GM10248 (cell line): ENCODE results near the gene MOB3B.

Source experiments
- CTCF ChIA-PET: fragments of 300-600 bp; sonication (Branson Sonifier 250); formaldehyde crosslinking; extraction: SDS; loops from one replicate; lab custom pipeline; 2021; ENCODE audit warnings: antibody characterized with exemption; lab: Yijun Ruan, JAX
- POLR2A ChIA-PET: fragments of 350-650 bp; sonication (Branson Sonifier 250); formaldehyde crosslinking; extraction: SDS; loops from one replicate; lab custom pipeline; 2020; ENCODE audit warnings: antibody characterized with exemption; lab: Yijun Ruan, JAX
- DNase-seq: peaks from one replicate; pipeline ENCODE4 v3.0.0; 2012; ENCODE audit errors: extremely low spot score
- CTCF ChIP-seq: IDR thresholded peaks from 2 replicates; pipeline ENCODE4 v1.5.1; 2012; ENCODE audit warnings: mild to moderate bottlenecking, low read depth; ENCODE audit errors: extremely low read depth, missing control alignments, control extremely low read depth

The MOB3B gene

DNA sequence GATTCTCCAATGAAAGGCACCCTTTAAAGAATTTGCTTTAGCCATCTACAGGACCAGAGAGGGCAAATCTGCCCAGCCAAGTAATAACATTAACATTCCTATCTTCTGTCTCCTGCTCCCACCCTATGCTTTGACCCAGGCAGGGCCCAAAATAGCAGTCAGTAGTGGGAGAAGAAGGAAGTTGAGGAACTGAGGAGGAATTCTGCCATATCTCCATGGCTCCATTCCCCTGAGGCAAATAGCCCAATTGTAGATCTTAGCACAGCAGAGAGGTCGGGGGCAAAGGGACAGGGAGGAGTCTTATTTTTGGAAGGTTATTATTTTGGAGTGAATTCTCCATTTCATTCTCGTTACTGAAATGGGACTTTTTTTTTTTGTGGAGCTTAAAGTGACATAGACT, 116.7 kb downstream of the MOB3B start:
- TF ChIP-seq CTCF, result no peak
- DNase-seq, result no peak
- CTCF ChIA-PET, result no interaction called here
- POLR2A ChIA-PET, result no interaction called here

GRCh38 chr9:27412081-27412480, 117.5 kb downstream of the MOB3B start:
- ChIA-PET CTCF (no interaction called here), POLR2A (no interaction called here)
- no peak for DNase-seq
- no peak for TF ChIP-seq CTCF

GRCh38 chr9:27408482-27408881, 121.1 kb downstream of the MOB3B start:
- TF ChIP-seq CTCF, result no peak
- ChIA-PET POLR2A (no interaction called here), CTCF (interaction anchor here (1.1 kb wide), 1 partner anchor 76 kb away, joined by 3 read pairs; no protein-coding TSS in a partner anchor)
- no peak for DNase-seq

DNA sequence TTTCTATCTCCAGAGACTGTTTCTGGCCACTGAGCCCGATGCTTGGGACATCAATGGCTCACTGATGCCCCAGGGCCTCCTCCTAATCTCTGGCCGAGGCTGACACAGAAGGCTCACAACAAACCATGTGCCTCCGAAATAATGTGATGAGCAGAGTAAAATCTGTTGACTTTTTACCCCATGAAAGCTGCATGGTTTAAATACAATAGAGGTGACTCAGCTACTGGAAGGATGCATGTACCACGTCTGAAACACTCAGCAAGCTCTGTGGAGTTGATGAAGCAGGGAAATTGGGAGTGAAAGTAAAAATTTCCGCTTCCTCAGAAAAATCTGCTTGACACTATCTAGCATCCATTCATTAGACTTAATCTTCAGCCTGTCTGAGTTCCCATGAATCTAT, 121.6 kb downstream of the MOB3B start:
- TF ChIP-seq CTCF, result no peak
- ChIA-PET POLR2A (no interaction called here), CTCF (no interaction called here)
- DNase-seq, result no peak

- no peak for DNase-seq
- CTCF ChIA-PET, result interaction anchor here (0.8 kb wide), 1 partner anchor 14 kb away, joined by 3 read pairs; no protein-coding TSS in a partner anchor
- TF ChIP-seq CTCF, result no peak
- POLR2A ChIA-PET, result no interaction called here
Observed at GRCh38 chr9:27407491-27407890, 122.1 kb downstream of the MOB3B start.

DNA sequence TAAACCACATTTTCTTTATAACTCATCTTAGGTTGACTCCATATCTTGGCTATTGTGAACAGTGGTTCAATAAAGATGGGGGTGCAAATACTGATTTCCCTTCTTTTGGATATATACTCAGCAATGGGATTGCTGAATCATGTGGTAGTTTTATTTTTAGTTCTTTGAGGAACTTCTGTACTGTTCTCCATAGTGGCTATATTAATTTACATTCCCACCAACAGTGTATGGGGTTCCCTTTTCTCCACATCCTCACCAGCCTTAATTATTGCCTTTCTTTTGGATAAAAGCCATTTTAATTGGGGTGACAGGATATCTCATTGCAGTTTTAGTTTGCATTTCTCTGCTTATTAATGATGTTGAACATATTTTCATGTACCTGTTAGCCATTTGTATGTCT, 125.0 kb downstream of the MOB3B start:
- DNase-seq, result no peak
- ChIA-PET CTCF (no interaction called here), POLR2A (no interaction called here)
- no peak for TF ChIP-seq CTCF

GRCh38 chr9:27402626-27403025, 127.0 kb downstream of the MOB3B start:
- DNase-seq, result no peak
- TF ChIP-seq CTCF, result no peak
- CTCF ChIA-PET, result interaction anchor here (0.9 kb wide), 1 partner anchor 11 kb away, joined by 3 read pairs; no protein-coding TSS in a partner anchor
- POLR2A ChIA-PET, result no interaction called here
